Measurements from ENCODE around the gene PDIA6. TPM values are rescaled to one million over a fixed set of nuclear protein-coding genes. Genes with fewer than 3 reads are reported as not detected.
A peak's percentile ranks its signal among the peaks of the same experiment; 100 is the strongest.

PDIA6 gene
- total RNA-seq, 1 experiment from 2014 or later, result 384 TPM

DNA sequence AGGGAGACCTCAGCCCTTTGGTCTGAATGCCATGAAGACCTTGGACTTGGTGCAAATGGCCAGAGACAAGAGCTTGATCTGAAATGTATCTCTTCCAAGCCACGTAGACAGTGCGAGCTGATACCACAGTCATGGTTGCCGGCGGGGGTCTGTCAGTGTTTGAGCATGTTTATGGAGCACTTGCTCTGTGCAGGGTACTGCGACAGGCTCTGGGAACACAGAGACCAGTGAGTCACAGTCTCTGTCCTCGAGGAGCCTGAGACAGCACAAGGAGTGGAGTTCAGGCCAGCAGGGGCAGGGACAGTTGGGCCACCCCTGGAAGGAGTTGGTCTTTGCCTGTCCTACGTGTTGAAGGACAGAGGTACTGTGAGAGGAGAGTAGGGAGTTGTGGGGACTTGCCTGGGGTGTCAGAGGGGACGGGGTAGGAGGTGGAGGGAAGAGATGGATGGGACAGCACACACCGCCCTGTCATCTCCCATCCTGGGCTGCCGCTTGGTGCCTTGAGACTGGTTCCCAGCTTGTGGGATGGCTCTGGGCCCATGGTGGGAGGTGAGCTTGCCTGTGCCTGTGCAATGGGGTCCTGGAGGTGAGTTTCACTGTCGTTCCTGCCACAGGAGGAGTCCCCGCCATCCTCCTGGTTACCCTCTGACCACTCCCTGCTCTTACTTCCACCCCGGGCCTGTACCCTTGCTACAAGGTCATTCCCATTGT is 51.6 kb downstream of the PDIA6 start:
- no peak overlapping the region for H3K4me3 Mint-ChIP-seq (ENCODE audit: unreplicated experiment)
- H3K9me3 Mint-ChIP-seq (ENCODE audit: unreplicated experiment), result no peaks in the 10 kb centered on the region
- no peak overlapping the region for H3K4me3 ChIP-seq (ENCODE audit: low read depth, low read length)
- H3K4me1 ChIP-seq, result peaks cover 46% of the 10 kb centered on the region
- H3K27me3 ChIP-seq (replicated peaks; ENCODE audit: control insufficient read depth, insufficient read depth, low read length), result no peaks in the 10 kb centered on the region
- no peaks in the 10 kb centered on the region for H3K36me3 ChIP-seq (ENCODE audit: control insufficient read depth, insufficient read depth, low read length)
- no peak for DNase-seq
- no peaks in the 10 kb centered on the region for H3K27me3 Mint-ChIP-seq (ENCODE audit: insufficient read depth, unreplicated experiment)
- BruUV-seq (replicated peaks), result no TSS peak
- intact Hi-C loops (cut with micrococcal nuclease; ENCODE audit: unreplicated experiment), result no loop called here
- ChIA-PET CTCF (no interaction called here), POLR2A (no interaction called here)
- H3K9me3 ChIP-seq, result no peaks in the 10 kb centered on the region
- TF ChIP-seq, protein P1, sequence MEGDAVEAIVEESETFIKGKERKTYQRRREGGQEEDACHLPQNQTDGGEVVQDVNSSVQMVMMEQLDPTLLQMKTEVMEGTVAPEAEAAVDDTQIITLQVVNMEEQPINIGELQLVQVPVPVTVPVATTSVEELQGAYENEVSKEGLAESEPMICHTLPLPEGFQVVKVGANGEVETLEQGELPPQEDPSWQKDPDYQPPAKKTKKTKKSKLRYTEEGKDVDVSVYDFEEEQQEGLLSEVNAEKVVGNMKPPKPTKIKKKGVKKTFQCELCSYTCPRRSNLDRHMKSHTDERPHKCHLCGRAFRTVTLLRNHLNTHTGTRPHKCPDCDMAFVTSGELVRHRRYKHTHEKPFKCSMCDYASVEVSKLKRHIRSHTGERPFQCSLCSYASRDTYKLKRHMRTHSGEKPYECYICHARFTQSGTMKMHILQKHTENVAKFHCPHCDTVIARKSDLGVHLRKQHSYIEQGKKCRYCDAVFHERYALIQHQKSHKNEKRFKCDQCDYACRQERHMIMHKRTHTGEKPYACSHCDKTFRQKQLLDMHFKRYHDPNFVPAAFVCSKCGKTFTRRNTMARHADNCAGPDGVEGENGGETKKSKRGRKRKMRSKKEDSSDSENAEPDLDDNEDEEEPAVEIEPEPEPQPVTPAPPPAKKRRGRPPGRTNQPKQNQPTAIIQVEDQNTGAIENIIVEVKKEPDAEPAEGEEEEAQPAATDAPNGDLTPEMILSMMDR (IDR thresholded peaks at IDR 0.05; ENCODE audit: insufficient read depth in 1 of 2, low read depth in 1 of 2, low read length in 1 of 2, severe bottlenecking in 1 of 2, unreplicated experiment in 1 of 2), result no peak
- H3K27ac Mint-ChIP-seq (ENCODE audit: unreplicated experiment), result peak overlapping the region; percentile 11
- peaks cover 21% of the 10 kb centered on the region for H3K4me1 Mint-ChIP-seq (ENCODE audit: low read depth, unreplicated experiment)
- H3K36me3 Mint-ChIP-seq (ENCODE audit: insufficient read depth, unreplicated experiment), result no peaks in the 10 kb centered on the region

DNA sequence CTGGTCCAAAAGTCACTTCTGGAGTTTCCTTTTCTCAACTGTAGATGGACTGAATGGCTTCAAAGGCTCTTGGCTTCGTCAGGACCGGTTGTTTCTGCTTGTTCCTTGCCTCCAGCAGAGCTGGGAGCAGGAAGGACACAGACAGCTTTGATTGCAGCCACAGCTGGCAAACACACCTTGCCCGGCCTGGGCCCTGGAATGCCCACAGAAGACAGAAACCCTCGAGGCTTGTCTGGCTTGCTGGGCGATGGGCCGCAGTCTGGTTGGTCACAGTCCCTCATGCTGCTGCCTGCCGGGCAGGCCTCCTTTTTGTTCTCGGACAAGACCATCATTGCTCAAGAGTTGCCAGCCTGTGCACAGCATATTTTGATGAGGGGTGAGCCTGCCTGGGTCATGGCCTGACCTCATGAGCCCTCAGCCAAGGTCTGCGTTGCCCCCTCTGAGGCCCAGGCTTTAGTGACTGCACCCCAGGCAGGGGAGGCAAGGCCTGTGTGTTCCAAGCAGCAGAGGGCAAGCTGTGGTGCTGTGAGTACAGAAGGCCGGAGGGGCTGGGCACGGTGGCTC is 53.4 kb downstream of the PDIA6 start:
- ChIA-PET CTCF (no interaction called here), POLR2A (no interaction called here)
- Mint-ChIP-seq H3K27me3 (ENCODE audit: insufficient read depth, unreplicated experiment) (no peaks in the 10 kb centered on the region), H3K4me1 (ENCODE audit: low read depth, unreplicated experiment) (peaks cover 11% of the 10 kb centered on the region), H3K36me3 (ENCODE audit: insufficient read depth, unreplicated experiment) (no peaks in the 10 kb centered on the region), H3K4me3 (ENCODE audit: unreplicated experiment) (no peak overlapping the region), H3K27ac (ENCODE audit: unreplicated experiment) (no peak overlapping the region), H3K9me3 (ENCODE audit: unreplicated experiment) (no peaks in the 10 kb centered on the region)
- H3K4me1 ChIP-seq, result peaks cover 29% of the 10 kb centered on the region
- H3K27me3 ChIP-seq (replicated peaks; ENCODE audit: control insufficient read depth, insufficient read depth, low read length), result no peaks in the 10 kb centered on the region
- TF ChIP-seq, protein P1 (IDR thresholded peaks at IDR 0.05; ENCODE audit: insufficient read depth in 1 of 2, low read depth in 1 of 2, low read length in 1 of 2, severe bottlenecking in 1 of 2, unreplicated experiment in 1 of 2), result no peak
- intact Hi-C loops (cut with micrococcal nuclease; ENCODE audit: unreplicated experiment), result no loop called here
- peak in 1 of 2 experiments; percentile 42 for DNase-seq
- no peaks in the 10 kb centered on the region for H3K36me3 ChIP-seq (ENCODE audit: control insufficient read depth, insufficient read depth, low read length)
- no peak overlapping the region for H3K4me3 ChIP-seq (ENCODE audit: low read depth, low read length)
- H3K9me3 ChIP-seq, result no peaks in the 10 kb centered on the region
- BruUV-seq (replicated peaks), result no TSS peak

DNA sequence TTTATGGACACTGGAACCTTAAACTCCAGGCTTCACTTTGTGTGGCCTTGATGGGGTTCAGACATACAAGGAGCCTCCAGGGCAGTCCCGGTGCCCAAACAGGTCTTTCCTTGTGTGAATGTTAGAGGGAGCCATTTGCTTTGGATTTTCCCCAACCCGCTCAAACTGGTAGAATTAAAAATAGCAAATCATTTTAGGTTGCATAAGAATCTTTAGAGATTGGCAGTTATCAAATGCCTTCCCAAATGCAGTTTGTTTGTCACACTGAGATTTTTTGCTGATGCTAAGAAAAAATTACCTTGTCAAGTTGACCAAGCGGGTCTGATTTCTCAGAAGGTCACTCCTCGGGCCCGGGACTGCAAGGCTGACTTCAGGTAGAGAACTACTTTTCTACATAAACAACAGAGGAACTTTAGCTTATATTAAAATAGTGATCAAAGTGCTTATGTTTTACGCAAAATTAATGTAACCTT is 54.7 kb downstream of the PDIA6 start:
- Histone ChIP-seq H3K4me3 (ENCODE audit: low read depth, low read length) (no peak overlapping the region), H3K9me3 (no peaks in the 10 kb centered on the region), H3K27me3 (replicated peaks; ENCODE audit: control insufficient read depth, insufficient read depth, low read length) (no peaks in the 10 kb centered on the region), H3K4me1 (peaks cover 35% of the 10 kb centered on the region), H3K36me3 (ENCODE audit: control insufficient read depth, insufficient read depth, low read length) (no peaks in the 10 kb centered on the region)
- Mint-ChIP-seq H3K27ac (ENCODE audit: unreplicated experiment) (no peak overlapping the region), H3K4me3 (ENCODE audit: unreplicated experiment) (no peak overlapping the region), H3K4me1 (ENCODE audit: low read depth, unreplicated experiment) (peaks cover 13% of the 10 kb centered on the region), H3K9me3 (ENCODE audit: unreplicated experiment) (no peaks in the 10 kb centered on the region), H3K27me3 (ENCODE audit: insufficient read depth, unreplicated experiment) (no peaks in the 10 kb centered on the region), H3K36me3 (ENCODE audit: insufficient read depth, unreplicated experiment) (no peaks in the 10 kb centered on the region)
- no peak for DNase-seq
- CTCF ChIA-PET, result no interaction called here
- TF ChIP-seq, protein P1 (IDR thresholded peaks at IDR 0.05; ENCODE audit: insufficient read depth in 1 of 2, low read depth in 1 of 2, low read length in 1 of 2, severe bottlenecking in 1 of 2, unreplicated experiment in 1 of 2), result no peak
- intact Hi-C loops (cut with micrococcal nuclease; ENCODE audit: unreplicated experiment), result no loop called here
- no TSS peak for BruUV-seq (replicated peaks)
- POLR2A ChIA-PET, result no interaction called here

Data from Caco-2 (cell line).